ENCODE results near the gene ACER3. TPM values are rescaled to one million over a fixed set of nuclear protein-coding genes. Genes with fewer than 3 reads are reported as not detected.

ACER3 gene
- total RNA-seq, 1 experiment from 2014 or later: 21.0 TPM

DNA sequence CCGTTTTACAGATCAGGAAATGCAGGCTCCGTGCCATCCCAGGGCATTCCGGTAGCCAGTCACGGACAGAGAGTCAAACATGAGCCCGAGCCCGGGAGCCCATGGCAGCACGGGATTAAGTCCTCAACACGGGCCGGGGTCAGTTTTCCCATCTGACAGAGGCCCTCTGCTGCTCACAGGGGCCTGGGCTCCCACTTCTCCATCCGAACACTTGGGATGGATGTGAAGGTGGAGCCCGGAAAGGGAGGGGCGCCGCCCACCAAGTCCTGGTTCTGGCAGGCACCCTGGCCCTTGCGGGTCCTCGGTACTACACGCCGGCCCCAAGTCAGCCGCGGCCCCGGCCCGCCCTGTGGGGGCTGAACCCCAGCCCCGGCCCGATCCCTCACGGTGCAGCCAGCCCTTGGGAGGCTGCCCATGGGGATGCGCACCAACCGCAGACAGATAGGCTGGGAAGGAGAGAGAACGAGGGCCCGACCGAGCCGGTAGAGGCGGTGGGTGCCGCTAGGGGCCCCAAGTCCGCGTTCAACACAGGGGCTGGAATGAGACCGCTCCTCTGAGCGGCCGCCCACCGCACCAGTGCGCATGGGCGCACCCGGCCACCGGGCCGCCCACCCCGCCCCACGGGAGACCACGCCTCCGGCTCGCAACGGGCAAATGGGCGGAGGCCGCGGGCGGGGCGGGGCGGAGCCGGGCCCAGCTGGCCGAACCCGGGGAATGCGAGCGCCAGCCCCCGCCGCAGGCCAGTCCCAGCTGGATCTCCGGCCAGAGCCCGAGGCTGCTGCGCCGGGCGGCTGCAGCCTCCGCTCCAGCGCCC, 205.7 kb downstream of the ACER3 start, which contains the start of gene CAPN5:
CAPN5 (plus strand) TSS at position 743 of the 814 bp plus-strand sequence. CDS start 17,916 bp downstream, outside the sequence.
- TF ChIP-seq, protein P1, sequence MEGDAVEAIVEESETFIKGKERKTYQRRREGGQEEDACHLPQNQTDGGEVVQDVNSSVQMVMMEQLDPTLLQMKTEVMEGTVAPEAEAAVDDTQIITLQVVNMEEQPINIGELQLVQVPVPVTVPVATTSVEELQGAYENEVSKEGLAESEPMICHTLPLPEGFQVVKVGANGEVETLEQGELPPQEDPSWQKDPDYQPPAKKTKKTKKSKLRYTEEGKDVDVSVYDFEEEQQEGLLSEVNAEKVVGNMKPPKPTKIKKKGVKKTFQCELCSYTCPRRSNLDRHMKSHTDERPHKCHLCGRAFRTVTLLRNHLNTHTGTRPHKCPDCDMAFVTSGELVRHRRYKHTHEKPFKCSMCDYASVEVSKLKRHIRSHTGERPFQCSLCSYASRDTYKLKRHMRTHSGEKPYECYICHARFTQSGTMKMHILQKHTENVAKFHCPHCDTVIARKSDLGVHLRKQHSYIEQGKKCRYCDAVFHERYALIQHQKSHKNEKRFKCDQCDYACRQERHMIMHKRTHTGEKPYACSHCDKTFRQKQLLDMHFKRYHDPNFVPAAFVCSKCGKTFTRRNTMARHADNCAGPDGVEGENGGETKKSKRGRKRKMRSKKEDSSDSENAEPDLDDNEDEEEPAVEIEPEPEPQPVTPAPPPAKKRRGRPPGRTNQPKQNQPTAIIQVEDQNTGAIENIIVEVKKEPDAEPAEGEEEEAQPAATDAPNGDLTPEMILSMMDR (IDR thresholded peaks at IDR 0.05; ENCODE audit: unreplicated experiment): no peak
- H3K4me1 Mint-ChIP-seq (ENCODE audit: low read depth, unreplicated experiment): peaks cover 51% of the 10 kb centered on the region
- no TSS peak for BruUV-seq (replicated peaks)
- DNase-seq: peak; percentile 97
- H3K4me3 Mint-ChIP-seq (ENCODE audit: low read depth, unreplicated experiment): peak within 1 kb of the TSS; percentile 79
- H3K27ac Mint-ChIP-seq (ENCODE audit: unreplicated experiment): peak within 1 kb of the TSS; percentile 72
- peaks cover 30% of the 10 kb centered on the region for H3K36me3 Mint-ChIP-seq (ENCODE audit: insufficient read depth, unreplicated experiment)
- intact Hi-C loops (cut with micrococcal nuclease; ENCODE audit: unreplicated experiment): no loop called here
- CTCF ChIA-PET: interaction anchor here (0.7 to 2.4 kb wide), 5 partner anchors 9 to 459 kb away, joined by 3 to 8 read pairs (median 5); no protein-coding TSS in a partner anchor
- H3K27me3 Mint-ChIP-seq (ENCODE audit: unreplicated experiment): no peaks in the 10 kb centered on the region
- H3K9me3 Mint-ChIP-seq (ENCODE audit: low read depth, unreplicated experiment): peaks cover 2% of the 10 kb centered on the region

DNA sequence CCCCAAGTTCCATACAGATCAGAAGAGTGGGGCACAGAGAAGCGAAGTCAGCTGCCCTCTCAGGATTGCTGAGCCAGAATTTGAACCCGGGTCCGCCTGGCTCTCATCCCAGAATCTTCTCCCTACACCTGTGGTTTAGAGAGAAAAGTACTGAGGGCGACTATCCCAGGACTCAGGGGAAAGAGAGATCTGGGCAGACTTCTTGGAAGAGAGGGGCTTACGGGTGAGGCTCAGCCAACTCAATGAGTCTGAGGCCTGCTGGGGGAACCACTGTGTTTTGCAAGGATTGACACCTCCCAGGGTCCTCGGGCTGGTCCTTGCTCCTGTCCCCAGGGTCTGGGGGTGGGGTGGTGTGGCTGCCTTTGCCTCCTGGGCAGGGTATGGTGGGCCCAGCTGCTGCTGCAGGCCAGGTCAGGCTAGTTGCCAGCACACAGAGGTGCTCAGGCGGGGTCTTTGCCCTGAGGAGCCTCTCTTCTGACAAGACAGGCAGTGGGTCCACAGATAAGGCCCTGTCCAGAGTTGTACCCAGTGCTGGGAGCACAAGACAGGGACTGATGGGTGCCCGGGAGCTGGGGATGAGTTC, 207.2 kb downstream of the ACER3 start:
- H3K27ac Mint-ChIP-seq (ENCODE audit: unreplicated experiment): no peak overlapping the region

DNA sequence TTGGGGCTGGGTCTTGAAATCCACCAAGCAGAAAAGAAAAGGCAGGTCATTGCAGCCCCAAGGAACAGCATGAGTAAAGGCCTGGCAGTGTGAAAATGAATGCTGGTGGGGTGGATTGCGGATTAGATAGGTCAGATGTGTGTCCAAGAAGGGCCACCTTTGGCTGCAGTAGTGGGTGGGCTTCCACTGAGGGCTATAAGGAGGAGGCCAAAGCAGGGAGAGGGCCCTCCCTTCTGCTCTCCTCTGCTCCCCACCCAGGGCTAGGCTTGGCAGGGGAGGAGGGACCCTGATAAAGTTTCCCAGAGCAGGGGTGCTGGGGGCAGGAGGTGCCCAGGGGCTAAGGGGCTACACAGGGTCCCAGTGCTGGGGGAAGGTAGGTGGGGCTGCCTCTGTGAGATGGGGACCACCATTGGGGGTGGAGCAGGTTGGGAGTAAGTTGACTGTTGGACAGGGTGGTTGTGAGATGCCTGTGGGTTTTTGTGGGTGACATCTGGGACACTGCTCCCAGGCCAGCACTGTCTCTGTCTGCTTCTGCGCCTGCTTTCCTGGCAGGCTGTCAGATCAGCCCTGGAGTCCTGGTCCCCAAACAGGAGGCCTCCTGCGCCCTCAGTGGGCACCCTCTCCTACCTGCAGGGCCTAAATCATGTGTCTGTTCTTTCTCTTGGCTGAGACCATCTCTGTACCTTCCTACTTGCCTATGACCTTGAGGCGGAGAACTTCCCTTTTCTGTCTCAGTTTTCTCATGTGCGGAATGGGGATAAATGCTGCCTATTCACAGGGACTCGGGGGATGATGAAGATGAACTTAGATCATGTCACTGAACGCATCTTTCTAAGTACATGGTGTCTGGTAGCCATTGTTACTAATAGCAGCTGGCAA, 208.0 kb downstream of the ACER3 start:
- no peaks in the 10 kb centered on the region for H3K27me3 Mint-ChIP-seq (ENCODE audit: unreplicated experiment)
- peak overlapping the region; percentile 79 for H3K4me3 Mint-ChIP-seq (ENCODE audit: low read depth, unreplicated experiment)
- no peak overlapping the region for H3K27ac Mint-ChIP-seq (ENCODE audit: unreplicated experiment)
- TF ChIP-seq, protein P1 (IDR thresholded peaks at IDR 0.05; ENCODE audit: unreplicated experiment): no peak
- H3K36me3 Mint-ChIP-seq (ENCODE audit: insufficient read depth, unreplicated experiment): peaks cover 31% of the 10 kb centered on the region
- no TSS peak for BruUV-seq (replicated peaks)
- intact Hi-C loops (cut with micrococcal nuclease; ENCODE audit: unreplicated experiment): no loop called here
- H3K4me1 Mint-ChIP-seq (ENCODE audit: low read depth, unreplicated experiment): peaks cover 62% of the 10 kb centered on the region
- CTCF ChIA-PET: no interaction called here
- DNase-seq: no peak
- no peaks in the 10 kb centered on the region for H3K9me3 Mint-ChIP-seq (ENCODE audit: low read depth, unreplicated experiment)

More for the DNA sequence above, 207.2 kb downstream of the ACER3 start:
- no peak for DNase-seq
- H3K4me1 Mint-ChIP-seq (ENCODE audit: low read depth, unreplicated experiment): peaks cover 62% of the 10 kb centered on the region
- peaks cover 30% of the 10 kb centered on the region for H3K36me3 Mint-ChIP-seq (ENCODE audit: insufficient read depth, unreplicated experiment)
- H3K4me3 Mint-ChIP-seq (ENCODE audit: low read depth, unreplicated experiment): peak overlapping the region; percentile 79
- H3K9me3 Mint-ChIP-seq (ENCODE audit: low read depth, unreplicated experiment): no peaks in the 10 kb centered on the region
- H3K27me3 Mint-ChIP-seq (ENCODE audit: unreplicated experiment): no peaks in the 10 kb centered on the region
- TF ChIP-seq, protein P1 (IDR thresholded peaks at IDR 0.05; ENCODE audit: unreplicated experiment): no peak
- intact Hi-C loops (cut with micrococcal nuclease; ENCODE audit: unreplicated experiment): no loop called here
- BruUV-seq (replicated peaks): TSS peak; percentile 30
- CTCF ChIA-PET: no interaction called here

DNA sequence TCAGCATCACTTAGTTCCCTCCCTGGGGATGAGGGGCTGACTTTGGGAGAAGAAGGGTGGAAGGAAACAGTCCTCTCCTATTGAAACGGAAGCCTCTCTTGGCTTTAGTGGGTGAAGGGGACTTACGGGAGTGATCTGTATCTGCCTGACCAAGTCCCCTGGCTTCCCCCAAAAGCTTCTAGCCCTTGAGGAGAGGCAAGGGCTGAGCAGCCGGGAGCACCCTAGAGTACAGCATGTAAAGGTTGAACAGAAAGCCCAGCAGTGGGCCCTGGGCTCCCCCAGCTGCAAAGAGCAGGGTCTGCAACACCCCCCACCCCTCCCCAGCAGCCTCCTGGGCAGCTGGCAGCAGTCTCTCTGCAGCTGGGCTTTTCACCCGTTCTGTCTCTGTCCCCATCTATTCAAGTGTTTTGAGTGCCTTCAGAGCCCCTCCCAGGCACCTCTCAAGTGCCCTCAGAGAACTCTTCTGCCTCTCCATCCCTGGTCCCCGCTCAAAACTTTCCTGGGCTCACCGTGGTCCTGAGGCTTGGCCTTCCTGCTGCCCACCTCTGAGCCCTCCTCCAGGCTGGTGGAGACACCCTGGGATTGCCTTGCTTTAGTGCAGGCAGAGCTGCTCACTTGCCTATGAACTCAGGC, 208.7 kb downstream of the ACER3 start:
- H3K9me3 Mint-ChIP-seq (ENCODE audit: low read depth, unreplicated experiment): no peaks in the 10 kb centered on the region
- H3K27ac Mint-ChIP-seq (ENCODE audit: unreplicated experiment): no peak overlapping the region
- TF ChIP-seq, protein P1 (IDR thresholded peaks at IDR 0.05; ENCODE audit: unreplicated experiment): no peak
- CTCF ChIA-PET: interaction anchor here (0.6 kb wide), 2 partner anchors 12 to 22 kb away, joined by 3 to 6 read pairs; no protein-coding TSS in a partner anchor
- H3K4me1 Mint-ChIP-seq (ENCODE audit: low read depth, unreplicated experiment): peaks cover 67% of the 10 kb centered on the region
- intact Hi-C loops (cut with micrococcal nuclease; ENCODE audit: unreplicated experiment): no loop called here
- BruUV-seq (replicated peaks): TSS peak; percentile 23
- H3K27me3 Mint-ChIP-seq (ENCODE audit: unreplicated experiment): no peaks in the 10 kb centered on the region
- no peak overlapping the region for H3K4me3 Mint-ChIP-seq (ENCODE audit: low read depth, unreplicated experiment)
- no peak for DNase-seq
- H3K36me3 Mint-ChIP-seq (ENCODE audit: insufficient read depth, unreplicated experiment): peaks cover 31% of the 10 kb centered on the region
